ENCODE data around the gene RPRD1A. TPM values are rescaled to one million over a fixed set of nuclear protein-coding genes. Genes with fewer than 3 reads are reported as not detected.
"Not testable (repeated sequence)": the region's sequence is repeated elsewhere in the genome, so short reads cannot be mapped to it uniquely, and the experiment has no call there.

Gene RPRD1A
- total and polyA plus RNA-seq, 2 experiments from 2014 or later: 23.3 to 68.0 TPM

DNA sequence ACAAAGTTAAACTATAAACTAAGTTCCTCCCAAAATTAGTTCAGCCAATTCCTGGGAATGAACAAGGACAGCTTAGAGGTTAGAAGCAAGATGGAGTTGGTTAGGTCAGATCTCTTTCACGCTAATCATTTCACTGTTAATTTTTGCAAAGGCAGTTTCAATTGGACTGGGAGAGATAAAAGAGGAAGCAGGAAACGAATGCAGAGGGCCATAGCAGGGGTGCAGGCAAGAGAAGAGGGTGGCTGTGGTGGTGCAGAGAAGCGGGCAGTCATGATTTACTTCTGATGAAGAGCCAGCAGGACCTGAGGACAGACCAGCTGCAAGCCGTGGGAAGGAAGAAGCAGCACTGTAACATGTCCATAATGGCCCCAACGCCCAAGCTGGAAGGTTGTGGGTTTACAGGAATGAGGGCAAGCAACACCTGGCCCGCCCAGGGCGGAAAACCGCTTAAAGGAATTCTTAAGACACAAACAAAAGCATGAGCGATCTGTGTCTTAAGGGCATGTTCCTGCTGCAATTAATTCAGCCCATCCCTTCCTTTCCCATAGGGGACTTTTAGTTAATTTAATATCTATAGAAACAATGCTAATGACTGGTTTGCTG, 99.0 kb downstream of the RPRD1A start:
- H3K9me3 ChIP-seq (ENCODE audit: low read depth): no peaks in the 10 kb centered on the region
- no peak overlapping the region for H3K4me3 ChIP-seq
- no peak overlapping the region for H2AFZ ChIP-seq
- peaks cover 4% of the 10 kb centered on the region for H3K4me1 ChIP-seq (ENCODE audit: insufficient read depth)
- no peaks in the 10 kb centered on the region for H3K27me3 ChIP-seq
- no peaks in the 10 kb centered on the region for H3K36me3 ChIP-seq (replicated peaks; ENCODE audit: insufficient read depth, low read depth)
- DNase-seq (ENCODE audit: low spot score): no peak
- TF ChIP-seq, protein P1, sequence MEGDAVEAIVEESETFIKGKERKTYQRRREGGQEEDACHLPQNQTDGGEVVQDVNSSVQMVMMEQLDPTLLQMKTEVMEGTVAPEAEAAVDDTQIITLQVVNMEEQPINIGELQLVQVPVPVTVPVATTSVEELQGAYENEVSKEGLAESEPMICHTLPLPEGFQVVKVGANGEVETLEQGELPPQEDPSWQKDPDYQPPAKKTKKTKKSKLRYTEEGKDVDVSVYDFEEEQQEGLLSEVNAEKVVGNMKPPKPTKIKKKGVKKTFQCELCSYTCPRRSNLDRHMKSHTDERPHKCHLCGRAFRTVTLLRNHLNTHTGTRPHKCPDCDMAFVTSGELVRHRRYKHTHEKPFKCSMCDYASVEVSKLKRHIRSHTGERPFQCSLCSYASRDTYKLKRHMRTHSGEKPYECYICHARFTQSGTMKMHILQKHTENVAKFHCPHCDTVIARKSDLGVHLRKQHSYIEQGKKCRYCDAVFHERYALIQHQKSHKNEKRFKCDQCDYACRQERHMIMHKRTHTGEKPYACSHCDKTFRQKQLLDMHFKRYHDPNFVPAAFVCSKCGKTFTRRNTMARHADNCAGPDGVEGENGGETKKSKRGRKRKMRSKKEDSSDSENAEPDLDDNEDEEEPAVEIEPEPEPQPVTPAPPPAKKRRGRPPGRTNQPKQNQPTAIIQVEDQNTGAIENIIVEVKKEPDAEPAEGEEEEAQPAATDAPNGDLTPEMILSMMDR (IDR thresholded peaks at IDR 0.05; ENCODE audit: poor library complexity): no peak
- no peak for TF ChIP-seq EZH2phosphoT487 (IDR thresholded peaks at IDR 0.05; ENCODE audit: low read depth, severe bottlenecking, unreplicated experiment)
- no peak for TF ChIP-seq EZH2 (IDR thresholded peaks at IDR 0.05; ENCODE audit: borderline replicate concordance)
- peaks cover 6% of the 10 kb centered on the region for H3K79me2 ChIP-seq
- H4K20me1 ChIP-seq (ENCODE audit: insufficient read depth, poor library complexity, severe bottlenecking): no peaks in the 10 kb centered on the region
- H3K9me2 ChIP-seq (replicated peaks; ENCODE audit: insufficient read depth): no peaks in the 10 kb centered on the region
- 83% methylated on average over 9 of the region's 9 CpGs for WGBS (ENCODE audit: low lambda C conversion rate, missing lambda C conversion rate)
- no peak overlapping the region for H3K27ac ChIP-seq
- H3K4me2 ChIP-seq: no peak overlapping the region

DNA sequence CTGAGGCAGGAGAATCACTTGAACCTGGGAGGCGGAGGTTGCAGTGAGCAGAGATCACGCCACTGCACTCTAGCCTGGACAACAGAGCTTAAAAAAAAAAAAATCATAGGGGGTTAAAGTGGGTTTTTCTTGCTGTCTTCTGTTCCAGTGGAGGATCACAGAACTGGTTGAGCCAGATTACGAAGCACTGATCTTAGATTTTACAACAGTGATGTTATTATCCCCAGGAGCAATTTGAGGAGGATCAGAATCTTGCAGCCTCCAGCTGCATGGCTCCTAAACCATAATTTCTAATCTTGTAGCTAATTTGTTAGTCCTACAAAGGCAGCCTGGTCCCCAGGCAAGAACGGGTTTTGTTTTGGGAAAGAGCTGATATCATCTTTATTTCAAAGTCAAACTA, 99.5 kb downstream of the RPRD1A start:
- 75% methylated on average over 4 of the region's 4 CpGs for WGBS (ENCODE audit: low lambda C conversion rate, missing lambda C conversion rate)
- not testable (repeated sequence) for H3K27ac ChIP-seq; H3K27me3 ChIP-seq; DNase-seq (ENCODE audit: low spot score); H3K4me2 ChIP-seq; H3K9me3 ChIP-seq (ENCODE audit: low read depth); H3K9me2 ChIP-seq (replicated peaks; ENCODE audit: insufficient read depth); H3K4me3 ChIP-seq; H3K79me2 ChIP-seq; H3K4me1 ChIP-seq (ENCODE audit: insufficient read depth); H2AFZ ChIP-seq; H3K36me3 ChIP-seq (replicated peaks; ENCODE audit: insufficient read depth, low read depth); H4K20me1 ChIP-seq (ENCODE audit: insufficient read depth, poor library complexity, severe bottlenecking)

DNA sequence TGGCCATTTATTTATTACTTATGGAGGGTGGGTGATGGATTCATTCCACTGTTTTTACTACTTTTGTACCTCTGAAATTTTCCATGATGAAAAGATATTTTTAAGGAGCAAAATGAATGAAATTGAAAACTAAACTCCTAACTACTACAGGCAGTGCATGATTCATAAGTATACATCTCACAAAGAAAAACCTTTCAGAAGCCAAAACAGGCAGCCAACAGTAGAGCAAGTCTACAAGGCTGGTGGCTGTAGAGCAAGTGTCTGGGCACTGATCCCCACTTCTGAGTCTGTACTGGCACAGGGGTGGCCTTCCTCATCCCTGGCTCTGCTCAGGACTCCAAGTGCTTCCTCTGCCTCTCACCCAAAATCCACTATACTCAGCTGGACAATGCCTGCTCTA, 103.0 kb downstream of the RPRD1A start:
- H3K27ac ChIP-seq: no peak overlapping the region
- no peaks in the 10 kb centered on the region for H3K9me3 ChIP-seq (ENCODE audit: low read depth)
- no peak overlapping the region for H3K4me3 ChIP-seq
- H4K20me1 ChIP-seq (ENCODE audit: insufficient read depth, poor library complexity, severe bottlenecking): no peaks in the 10 kb centered on the region
- no peak overlapping the region for H2AFZ ChIP-seq
- H3K9me2 ChIP-seq (replicated peaks; ENCODE audit: insufficient read depth): no peaks in the 10 kb centered on the region
- H3K36me3 ChIP-seq (replicated peaks; ENCODE audit: insufficient read depth, low read depth): no peaks in the 10 kb centered on the region
- no peaks in the 10 kb centered on the region for H3K27me3 ChIP-seq
- no peaks in the 10 kb centered on the region for H3K4me1 ChIP-seq (ENCODE audit: insufficient read depth)
- H3K4me2 ChIP-seq: no peak overlapping the region
- TF ChIP-seq, protein P1 (IDR thresholded peaks at IDR 0.05; ENCODE audit: poor library complexity): no peak
- TF ChIP-seq EZH2phosphoT487 (IDR thresholded peaks at IDR 0.05; ENCODE audit: low read depth, severe bottlenecking, unreplicated experiment) (no peak), EZH2 (IDR thresholded peaks at IDR 0.05; ENCODE audit: borderline replicate concordance) (no peak)
- no peaks in the 10 kb centered on the region for H3K79me2 ChIP-seq
- no peak for DNase-seq (ENCODE audit: low spot score)

DNA sequence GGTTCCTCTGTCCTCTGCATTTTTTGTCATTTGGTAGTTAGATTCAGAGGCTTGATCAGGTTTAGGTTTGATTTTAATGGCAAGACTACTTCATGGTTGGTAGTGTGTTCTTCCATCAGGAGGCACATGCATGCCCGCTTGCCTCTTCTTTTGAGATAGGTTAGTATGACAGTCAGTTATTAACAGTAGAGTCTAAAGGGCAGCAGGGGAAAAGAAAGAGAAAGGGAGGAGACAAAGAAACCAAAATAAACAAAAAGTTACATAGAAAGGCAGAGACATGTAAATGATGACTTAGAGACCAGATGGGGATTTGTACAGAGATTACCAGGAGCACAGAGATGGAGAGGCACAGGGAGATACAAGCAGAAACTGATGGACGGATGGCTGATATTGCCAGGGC, 105.0 kb downstream of the RPRD1A start:
- Histone ChIP-seq H2AFZ (no peak overlapping the region), H3K9me3 (ENCODE audit: low read depth) (no peaks in the 10 kb centered on the region), H3K4me1 (ENCODE audit: insufficient read depth) (no peaks in the 10 kb centered on the region), H3K27me3 (no peaks in the 10 kb centered on the region), H4K20me1 (ENCODE audit: insufficient read depth, poor library complexity, severe bottlenecking) (no peaks in the 10 kb centered on the region), H3K4me3 (no peak overlapping the region), H3K9me2 (replicated peaks; ENCODE audit: insufficient read depth) (no peaks in the 10 kb centered on the region), H3K4me2 (no peak overlapping the region), H3K36me3 (replicated peaks; ENCODE audit: insufficient read depth, low read depth) (no peaks in the 10 kb centered on the region), H3K79me2 (no peaks in the 10 kb centered on the region), H3K27ac (no peak overlapping the region)
- 98% methylated on average over 2 of the region's 2 CpGs for WGBS (ENCODE audit: low lambda C conversion rate, missing lambda C conversion rate)
- TF ChIP-seq EZH2 (IDR thresholded peaks at IDR 0.05; ENCODE audit: borderline replicate concordance) (no peak), EZH2phosphoT487 (IDR thresholded peaks at IDR 0.05; ENCODE audit: low read depth, severe bottlenecking, unreplicated experiment) (no peak)
- TF ChIP-seq, protein P1 (IDR thresholded peaks at IDR 0.05; ENCODE audit: poor library complexity): no peak
- no peak for DNase-seq (ENCODE audit: low spot score)

Data from hepatocyte (in vitro differentiated cells).